ENCODE data around the gene TRPC4AP. TPM values are rescaled to one million over a fixed set of nuclear protein-coding genes. Genes with fewer than 3 reads are reported as not detected.
A peak's percentile ranks its signal among the peaks of the same experiment; 100 is the strongest.

TRPC4AP gene
- polyA plus RNA-seq, 4 donors, result 32.4 to 52.7 (median 42.2) TPM

DNA sequence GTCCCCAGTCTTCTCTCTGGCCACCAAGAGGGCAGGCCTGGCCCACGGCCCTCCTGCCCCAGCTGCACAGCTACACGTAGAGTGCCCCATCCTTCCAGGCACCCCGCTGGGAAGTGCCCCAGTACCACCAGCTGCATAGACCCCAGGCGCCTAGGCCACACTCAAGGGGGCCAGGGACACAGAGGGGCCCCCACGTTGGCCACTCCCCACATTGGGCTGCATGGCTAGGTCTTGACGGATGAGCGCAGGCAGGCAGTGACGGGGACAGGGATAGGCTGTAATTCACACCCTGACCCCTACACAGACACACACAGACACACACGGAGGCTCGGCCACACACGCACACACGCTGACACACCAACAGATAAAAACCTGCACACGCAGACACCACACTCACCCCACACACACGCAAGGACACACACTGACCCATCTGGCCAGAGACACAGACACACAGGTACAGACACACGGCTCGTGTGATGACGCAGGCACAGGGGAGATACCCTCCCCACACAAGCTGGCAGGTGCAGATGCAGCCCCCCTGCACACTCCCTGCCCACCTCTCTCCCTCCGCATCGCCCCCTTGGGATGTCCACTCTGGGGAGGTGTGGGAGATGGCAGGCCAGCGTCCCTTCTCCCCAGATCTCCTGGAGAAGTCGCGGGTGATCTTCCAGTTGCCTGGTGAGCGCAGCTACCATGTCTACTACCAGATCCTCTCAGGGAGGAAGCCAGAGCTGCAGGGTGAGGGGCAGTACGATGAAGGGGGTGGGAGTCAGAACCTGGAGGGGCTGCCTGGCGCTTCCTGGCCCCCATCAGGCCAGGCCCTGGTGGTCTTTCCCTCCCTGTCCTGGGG lies 106.9 kb downstream of the TRPC4AP start:
- Histone ChIP-seq H3K4me3 (ENCODE audit: low read depth in 1 of 3, low read length in 3 of 3) (no peak overlapping the region), H3K36me3 (ENCODE audit: control insufficient read depth in 3 of 3, insufficient read depth in 2 of 3, low read depth in 1 of 3, low read length in 3 of 3) (peaks cover 0 to 4% (median 0%) of the 10 kb centered on the region in 3 donors), H3K9me3 (ENCODE audit: control insufficient read depth in 2 of 2, insufficient read depth in 1 of 2, low read depth in 1 of 2, low read length in 1 of 2) (no peaks in the 10 kb centered on the region), H3K27ac (ENCODE audit: low read depth in 1 of 3, low read length in 2 of 3) (no peak overlapping the region), H3K4me1 (ENCODE audit: control insufficient read depth in 3 of 3, insufficient read depth in 2 of 3, low read depth in 1 of 3, low read length in 2 of 3) (peaks cover 0 to 13% (median 0%) of the 10 kb centered on the region in 3 donors), H3K27me3 (ENCODE audit: control insufficient read depth in 3 of 3, insufficient read depth in 3 of 3, low read length in 3 of 3) (peaks cover 0 to 42% (median 3%) of the 10 kb centered on the region in 3 donors)
- FAIRE-seq (no peak), DNase-seq (no peak)
- 78 to 88% (median 85%) methylated on average over 24 to 25 of the region's 25 CpGs for WGBS, 3 donors

- FAIRE-seq (no peak), DNase-seq (no peak)
- no peak overlapping the region for H3K27ac ChIP-seq (ENCODE audit: low read depth in 1 of 3, low read length in 2 of 3)
- H3K27me3 ChIP-seq (ENCODE audit: control insufficient read depth in 3 of 3, insufficient read depth in 3 of 3, low read length in 3 of 3), result peaks cover 0 to 42% (median 3%) of the 10 kb centered on the region in 3 donors
- H3K4me3 ChIP-seq (ENCODE audit: low read depth in 1 of 3, low read length in 3 of 3), result no peak overlapping the region
- peaks cover 0 to 4% (median 0%) of the 10 kb centered on the region in 3 donors for H3K36me3 ChIP-seq (ENCODE audit: control insufficient read depth in 3 of 3, insufficient read depth in 2 of 3, low read depth in 1 of 3, low read length in 3 of 3)
- H3K9me3 ChIP-seq (ENCODE audit: control insufficient read depth in 2 of 2, insufficient read depth in 1 of 2, low read depth in 1 of 2, low read length in 1 of 2), result no peaks in the 10 kb centered on the region
- H3K4me1 ChIP-seq (ENCODE audit: control insufficient read depth in 3 of 3, insufficient read depth in 2 of 3, low read depth in 1 of 3, low read length in 2 of 3), result peaks cover 0 to 15% (median 2%) of the 10 kb centered on the region in 3 donors
- 77 to 84% (median 78%) methylated on average over 17 to 18 of the region's 18 CpGs for WGBS, 3 donors
Observed at GRCh38 chr20:34984756-34985261, 107.8 kb downstream of the TRPC4AP start.

- DNase-seq (peak in 1 of 2 donors; percentile 79), FAIRE-seq (no peak)
- H3K4me1 ChIP-seq (ENCODE audit: control insufficient read depth in 3 of 3, insufficient read depth in 2 of 3, low read depth in 1 of 3, low read length in 2 of 3), result peaks cover 0 to 15% (median 2%) of the 10 kb centered on the region in 3 donors
- peaks cover 0 to 42% (median 3%) of the 10 kb centered on the region in 3 donors for H3K27me3 ChIP-seq (ENCODE audit: control insufficient read depth in 3 of 3, insufficient read depth in 3 of 3, low read length in 3 of 3)
- peaks cover 0 to under 1% (median 0%) of the 10 kb centered on the region in 3 donors for H3K36me3 ChIP-seq (ENCODE audit: control insufficient read depth in 3 of 3, insufficient read depth in 2 of 3, low read depth in 1 of 3, low read length in 3 of 3)
- 12 to 26% (median 22%) methylated on average over 12 to 14 of the region's 14 CpGs for WGBS, 3 donors
- H3K27ac ChIP-seq (ENCODE audit: low read depth in 1 of 3, low read length in 2 of 3), result peak overlapping the region in 1 of 3 donors; percentile 25
- H3K4me3 ChIP-seq (ENCODE audit: low read depth in 1 of 3, low read length in 3 of 3), result no peak overlapping the region
- H3K9me3 ChIP-seq (ENCODE audit: control insufficient read depth in 2 of 2, insufficient read depth in 1 of 2, low read depth in 1 of 2, low read length in 1 of 2), result no peaks in the 10 kb centered on the region
Observed at GRCh38 chr20:34983995-34984735, 108.4 kb downstream of the TRPC4AP start.

DNA sequence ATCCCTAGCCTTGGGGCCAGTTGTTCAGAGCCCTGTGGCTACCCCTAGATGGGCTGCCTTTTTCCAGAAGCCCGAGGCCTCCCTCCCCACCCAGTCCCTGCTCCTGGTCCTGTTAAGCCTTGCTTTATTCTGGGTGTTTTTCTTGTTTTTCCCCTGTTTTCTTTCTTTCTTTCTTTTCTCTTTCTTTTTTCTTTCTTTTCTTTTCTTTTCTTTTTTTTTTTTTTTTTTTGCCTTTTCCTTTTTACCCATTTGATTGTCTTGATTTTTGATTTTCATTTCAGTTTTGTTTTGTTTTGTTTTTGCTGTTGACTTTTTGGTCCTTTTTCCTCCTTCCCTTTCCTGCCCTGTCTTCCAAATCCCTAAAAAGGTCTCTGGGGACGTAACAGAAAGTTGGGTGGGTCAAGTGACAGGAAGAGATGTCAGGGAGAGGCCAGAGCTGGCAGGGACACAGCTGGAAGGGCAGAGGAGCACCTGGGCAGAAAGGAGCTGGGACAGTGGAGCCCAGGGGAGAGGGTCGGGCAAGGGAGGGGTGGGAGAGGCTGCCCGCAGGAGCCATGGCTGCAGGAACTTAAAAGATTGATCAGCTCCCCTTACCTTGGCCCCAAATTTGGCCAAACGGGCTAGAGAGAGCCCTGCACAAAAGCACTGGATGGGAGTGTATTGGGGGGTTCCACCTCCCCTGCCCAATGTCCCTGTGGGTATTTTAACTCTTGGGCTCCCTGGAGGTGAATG lies 109.4 kb downstream of the TRPC4AP start:
- no peaks in the 10 kb centered on the region for H3K9me3 ChIP-seq (ENCODE audit: control insufficient read depth in 2 of 2, insufficient read depth in 1 of 2, low read depth in 1 of 2, low read length in 1 of 2)
- FAIRE-seq (no peak), DNase-seq (no peak)
- no peaks in the 10 kb centered on the region for H3K36me3 ChIP-seq (ENCODE audit: control insufficient read depth in 3 of 3, insufficient read depth in 2 of 3, low read depth in 1 of 3, low read length in 3 of 3)
- H3K4me3 ChIP-seq (ENCODE audit: low read depth in 1 of 3, low read length in 3 of 3), result no peak overlapping the region
- H3K27me3 ChIP-seq (ENCODE audit: control insufficient read depth in 3 of 3, insufficient read depth in 3 of 3, low read length in 3 of 3), result peaks cover 0 to 48% (median 3%) of the 10 kb centered on the region in 3 donors
- 34 to 39% (median 34%) methylated on average over 5 of the region's 5 CpGs for WGBS, 3 donors
- peak overlapping the region in 1 of 3 donors; percentile 25 for H3K27ac ChIP-seq (ENCODE audit: low read depth in 1 of 3, low read length in 2 of 3)
- H3K4me1 ChIP-seq (ENCODE audit: control insufficient read depth in 3 of 3, insufficient read depth in 2 of 3, low read depth in 1 of 3, low read length in 2 of 3), result peaks cover 0 to 15% (median 2%) of the 10 kb centered on the region in 3 donors

GRCh38 chr20:34982270-34983088 lies 110.1 kb downstream of the TRPC4AP start:
- FAIRE-seq (no peak), DNase-seq (no peak)
- peaks cover 0 to 15% (median 2%) of the 10 kb centered on the region in 3 donors for H3K4me1 ChIP-seq (ENCODE audit: control insufficient read depth in 3 of 3, insufficient read depth in 2 of 3, low read depth in 1 of 3, low read length in 2 of 3)
- peaks cover 0 to 53% (median 3%) of the 10 kb centered on the region in 3 donors for H3K27me3 ChIP-seq (ENCODE audit: control insufficient read depth in 3 of 3, insufficient read depth in 3 of 3, low read length in 3 of 3)
- no peak overlapping the region for H3K27ac ChIP-seq (ENCODE audit: low read depth in 1 of 3, low read length in 2 of 3)
- no peaks in the 10 kb centered on the region for H3K36me3 ChIP-seq (ENCODE audit: control insufficient read depth in 3 of 3, insufficient read depth in 2 of 3, low read depth in 1 of 3, low read length in 3 of 3)
- WGBS, 3 donors, result 83 to 87% (median 84%) methylated on average over 21 of the region's 21 CpGs
- no peaks in the 10 kb centered on the region for H3K9me3 ChIP-seq (ENCODE audit: control insufficient read depth in 2 of 2, insufficient read depth in 1 of 2, low read depth in 1 of 2, low read length in 1 of 2)
- H3K4me3 ChIP-seq (ENCODE audit: low read depth in 1 of 3, low read length in 3 of 3), result no peak overlapping the region

- no peak overlapping the region for H3K4me3 ChIP-seq (ENCODE audit: low read depth in 1 of 3, low read length in 3 of 3)
- peak; percentile 55 to 71 for DNase-seq
- H3K36me3 ChIP-seq (ENCODE audit: control insufficient read depth in 3 of 3, insufficient read depth in 2 of 3, low read depth in 1 of 3, low read length in 3 of 3), result no peaks in the 10 kb centered on the region
- 82 to 84% (median 83%) methylated on average over 22 of the region's 22 CpGs for WGBS, 3 donors
- no peak for FAIRE-seq
- H3K9me3 ChIP-seq (ENCODE audit: control insufficient read depth in 2 of 2, insufficient read depth in 1 of 2, low read depth in 1 of 2, low read length in 1 of 2), result no peaks in the 10 kb centered on the region
- peaks cover 0 to 15% (median 2%) of the 10 kb centered on the region in 3 donors for H3K4me1 ChIP-seq (ENCODE audit: control insufficient read depth in 3 of 3, insufficient read depth in 2 of 3, low read depth in 1 of 3, low read length in 2 of 3)
- peaks cover 0 to 54% (median 3%) of the 10 kb centered on the region in 3 donors for H3K27me3 ChIP-seq (ENCODE audit: control insufficient read depth in 3 of 3, insufficient read depth in 3 of 3, low read length in 3 of 3)
- H3K27ac ChIP-seq (ENCODE audit: low read depth in 1 of 3, low read length in 2 of 3), result no peak overlapping the region
Observed at GRCh38 chr20:34980543-34981233, 111.9 kb downstream of the TRPC4AP start.
